Smooth muscle cell (in vitro differentiated cells): ENCODE data around the gene SLTM. TPM values are rescaled to one million over a fixed set of nuclear protein-coding genes. Genes with fewer than 3 reads are reported as not detected.

ENCODE experiments used
- DNase-seq: peaks from one replicate; lab custom pipeline; 2025; ENCODE audit not compliant: unreplicated experiment; lab: John Stamatoyannopoulos, UW
- H2AFZ ChIP-seq: fragments of 200-600 bp; sonication (generic); 2 replicates; pipeline ENCODE4 v1.6.0; 2016; ENCODE audit warnings: antibody characterized with exemption, low read depth, mild to moderate bottlenecking
- H3F3A ChIP-seq: fragments of 200-600 bp; sonication (generic); 2 replicates; pipeline ENCODE4 v1.6.0; 2017; ENCODE audit warnings: antibody characterized with exemption, low read depth
- H3K27ac ChIP-seq: fragments of 200-600 bp; sonication (generic); 2 replicates; pipeline ENCODE4 v1.5.1; 2016; ENCODE audit warnings: low read depth, mild to moderate bottlenecking
- H3K27me3 ChIP-seq: fragments of 200-600 bp; sonication (generic); 2 replicates; pipeline ENCODE4 v1.6.1; 2016; ENCODE audit warnings: low read depth, mild to moderate bottlenecking
- H3K36me3 ChIP-seq: fragments of 200-600 bp; sonication (generic); 2 replicates; pipeline ENCODE4 v1.5.1; 2016; ENCODE audit warnings: low read depth
- H3K4me1 ChIP-seq: fragments of 200-600 bp; sonication (generic); 2 replicates; pipeline ENCODE4 v1.5.1; 2016; ENCODE audit warnings: low read depth
- H3K4me2 ChIP-seq: fragments of 200-600 bp; sonication (generic); 2 replicates; pipeline ENCODE4 v1.6.0; 2016; ENCODE audit warnings: mild to moderate bottlenecking
- H3K4me3 ChIP-seq: fragments of 200-600 bp; sonication (generic); 2 replicates; pipeline ENCODE4 v1.5.1; 2016; ENCODE audit warnings: mild to moderate bottlenecking
- H3K79me2 ChIP-seq: fragments of 200-600 bp; sonication (generic); 2 replicates; pipeline ENCODE4 v1.6.0; 2016; ENCODE audit warnings: low read depth, mild to moderate bottlenecking
- H3K9ac ChIP-seq: fragments of 200-600 bp; sonication (generic); 2 replicates; pipeline ENCODE4 v1.6.0; 2016; ENCODE audit warnings: low read depth
- H3K9me3 ChIP-seq: fragments of 200-600 bp; sonication (generic); replicated peaks from 2 replicates; pipeline ENCODE4 v1.5.1; 2016; ENCODE audit warnings: low read depth
- H4K20me1 ChIP-seq: fragments of 200-600 bp; sonication (generic); 2 replicates; pipeline ENCODE4 v1.6.0; 2016; ENCODE audit warnings: low read depth
- WGBS: methylation state at CpG from one replicate; pipeline ENCODE4 v1.1.7; 2016; ENCODE audit warnings: low lambda C conversion rate; 5-methylcytosine and 5-hydroxymethylcytosine counted together
- polyA plus RNA-seq: library from polyadenylated mRNA; unstranded; fragments of >200 nt; fragmentation: Nextera tagmentation; extraction: Ambion mirVana; gene quantifications from 2 replicates; pipeline ENCODE4 v1.2.1, GENCODE V29; 2016
- total RNA-seq: library from RNA; depleted of rRNA; stranded (reverse); fragments of >200 nt; gene quantifications from 2 replicates; pipeline ENCODE4 v1.2.3, GENCODE V29; 2014
- TF ChIP-seq, protein P1 (sequence below): fragments of 200-600 bp; sonication (generic); IDR thresholded peaks from 2 replicates; pipeline ENCODE4 v1.5.1; 2017; ENCODE audit warnings: borderline replicate concordance, mild to moderate bottlenecking, antibody characterized with exemption; ENCODE audit not compliant: insufficient read depth, poor library complexity, severe bottlenecking

The SLTM gene
- total and polyA plus RNA-seq, 2 experiments from 2014 or later = 43.8 to 56.8 TPM

DNA sequence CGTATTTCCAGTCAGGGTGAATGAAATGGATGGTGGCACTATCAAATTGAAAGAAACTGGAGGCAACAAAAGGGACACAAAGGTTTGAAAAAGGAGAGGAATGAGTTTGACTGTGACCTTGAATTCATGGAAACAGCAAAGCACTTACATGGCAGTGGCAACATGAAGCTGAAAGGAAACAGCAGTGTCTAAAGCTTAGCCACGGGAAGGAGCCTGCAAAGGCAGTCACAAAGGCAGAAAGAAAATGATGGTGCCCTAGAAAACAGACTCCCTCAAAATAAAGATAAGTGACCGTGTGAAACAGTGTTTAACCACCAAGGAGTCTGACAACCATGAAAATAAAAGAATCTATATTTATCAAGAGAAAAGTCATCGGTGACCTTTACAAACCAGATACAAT is 51.2 kb downstream of the SLTM start:
- DNase-seq = no peak
- H3K9ac ChIP-seq = no peak overlapping the region
- H4K20me1 ChIP-seq = no peaks in the 10 kb centered on the region
- TF ChIP-seq, protein P1, sequence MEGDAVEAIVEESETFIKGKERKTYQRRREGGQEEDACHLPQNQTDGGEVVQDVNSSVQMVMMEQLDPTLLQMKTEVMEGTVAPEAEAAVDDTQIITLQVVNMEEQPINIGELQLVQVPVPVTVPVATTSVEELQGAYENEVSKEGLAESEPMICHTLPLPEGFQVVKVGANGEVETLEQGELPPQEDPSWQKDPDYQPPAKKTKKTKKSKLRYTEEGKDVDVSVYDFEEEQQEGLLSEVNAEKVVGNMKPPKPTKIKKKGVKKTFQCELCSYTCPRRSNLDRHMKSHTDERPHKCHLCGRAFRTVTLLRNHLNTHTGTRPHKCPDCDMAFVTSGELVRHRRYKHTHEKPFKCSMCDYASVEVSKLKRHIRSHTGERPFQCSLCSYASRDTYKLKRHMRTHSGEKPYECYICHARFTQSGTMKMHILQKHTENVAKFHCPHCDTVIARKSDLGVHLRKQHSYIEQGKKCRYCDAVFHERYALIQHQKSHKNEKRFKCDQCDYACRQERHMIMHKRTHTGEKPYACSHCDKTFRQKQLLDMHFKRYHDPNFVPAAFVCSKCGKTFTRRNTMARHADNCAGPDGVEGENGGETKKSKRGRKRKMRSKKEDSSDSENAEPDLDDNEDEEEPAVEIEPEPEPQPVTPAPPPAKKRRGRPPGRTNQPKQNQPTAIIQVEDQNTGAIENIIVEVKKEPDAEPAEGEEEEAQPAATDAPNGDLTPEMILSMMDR = no peak
- no peaks in the 10 kb centered on the region for H3F3A ChIP-seq
- WGBS = 90% methylated on average over 4 of the region's 4 CpGs
- no peak overlapping the region for H3K4me3 ChIP-seq
- peaks cover 60% of the 10 kb centered on the region for H3K36me3 ChIP-seq
- H3K79me2 ChIP-seq = no peaks in the 10 kb centered on the region
- H3K4me2 ChIP-seq = no peak overlapping the region
- no peaks in the 10 kb centered on the region for H3K27me3 ChIP-seq
- no peaks in the 10 kb centered on the region for H3K9me3 ChIP-seq
- no peak overlapping the region for H2AFZ ChIP-seq
- no peak overlapping the region for H3K27ac ChIP-seq
- no peaks in the 10 kb centered on the region for H3K4me1 ChIP-seq

DNA sequence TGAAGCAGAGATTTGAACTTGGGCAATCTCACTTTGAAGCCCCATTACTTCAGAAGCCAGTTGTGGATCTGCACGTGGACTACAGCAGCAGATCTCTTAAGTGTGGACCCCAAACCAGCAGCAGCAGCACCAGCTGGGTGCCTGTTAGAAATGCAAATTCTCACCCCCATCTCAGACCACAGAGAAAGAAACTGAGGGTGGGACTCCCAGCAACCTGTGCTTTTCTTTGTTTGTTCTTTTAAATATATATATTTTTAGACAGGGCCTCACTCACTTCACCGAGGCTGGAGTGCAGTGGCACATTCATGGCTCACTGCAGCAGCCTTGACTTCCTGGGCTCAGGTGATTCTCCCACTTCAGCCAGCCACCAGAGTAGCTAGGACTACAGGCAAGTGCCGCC is 53.2 kb downstream of the SLTM start:
- H3K9me3 ChIP-seq = no peaks in the 10 kb centered on the region
- H4K20me1 ChIP-seq = no peaks in the 10 kb centered on the region
- H3K27ac ChIP-seq = no peak overlapping the region
- no peak overlapping the region for H2AFZ ChIP-seq
- DNase-seq = no peak
- H3F3A ChIP-seq = no peaks in the 10 kb centered on the region
- no peaks in the 10 kb centered on the region for H3K4me1 ChIP-seq
- H3K4me2 ChIP-seq = no peak overlapping the region
- 90% methylated on average over 3 of the region's 3 CpGs for WGBS
- H3K36me3 ChIP-seq = peaks cover 46% of the 10 kb centered on the region
- TF ChIP-seq, protein P1 = no peak
- no peak overlapping the region for H3K9ac ChIP-seq
- H3K27me3 ChIP-seq = no peaks in the 10 kb centered on the region
- H3K79me2 ChIP-seq = no peaks in the 10 kb centered on the region
- H3K4me3 ChIP-seq = no peak overlapping the region

DNA sequence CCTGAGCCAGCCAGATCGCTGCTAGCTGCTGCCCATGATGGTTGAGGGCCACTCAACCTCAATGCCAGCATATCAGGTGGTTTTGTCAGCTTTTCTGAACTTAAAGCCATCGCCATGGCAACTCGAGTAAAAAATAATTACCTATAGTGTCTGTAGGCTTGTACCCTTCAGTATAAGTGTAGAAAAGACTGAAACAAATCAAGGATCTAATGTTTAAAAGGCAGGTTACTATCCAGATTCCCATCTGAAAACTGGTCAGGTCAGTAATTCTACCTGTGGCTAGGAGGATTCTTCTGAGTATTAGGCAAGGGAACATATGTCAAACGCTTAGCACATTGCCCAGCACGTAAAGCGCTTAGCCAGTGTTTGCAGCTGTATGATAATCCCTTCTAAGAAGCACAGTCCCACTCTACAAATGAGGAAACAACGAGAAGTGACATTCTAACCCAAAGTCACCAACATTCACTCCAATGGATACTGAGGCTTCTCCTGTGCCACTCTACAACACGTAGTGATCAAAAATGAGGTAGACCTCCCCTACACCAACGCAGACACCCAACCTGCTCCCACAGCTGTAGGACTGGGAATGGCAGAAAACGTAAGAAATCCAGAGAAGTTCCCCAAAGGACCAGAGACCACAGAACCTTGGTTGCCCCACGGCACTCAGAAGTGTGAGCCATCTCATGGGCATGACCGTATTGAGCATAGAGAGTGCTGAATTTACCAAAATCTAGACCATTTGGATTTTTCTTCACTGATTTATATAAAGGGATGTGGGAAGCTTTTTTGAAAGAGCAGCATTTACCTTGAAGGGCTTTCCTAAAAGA is 55.3 kb downstream of the SLTM start:
- DNase-seq = no peak
- Histone ChIP-seq H2AFZ (no peak overlapping the region), H3K9ac (no peak overlapping the region), H3K4me1 (no peaks in the 10 kb centered on the region), H3K9me3 (no peaks in the 10 kb centered on the region), H3K4me3 (no peak overlapping the region), H3F3A (no peaks in the 10 kb centered on the region), H4K20me1 (no peaks in the 10 kb centered on the region), H3K27ac (no peak overlapping the region), H3K4me2 (no peak overlapping the region), H3K79me2 (no peaks in the 10 kb centered on the region), H3K36me3 (peaks cover 30% of the 10 kb centered on the region), H3K27me3 (no peaks in the 10 kb centered on the region)
- WGBS = 92% methylated on average over 12 of the region's 12 CpGs
- TF ChIP-seq, protein P1 = no peak
